T-helper 17 cell (primary cell): Measurements from ENCODE around the gene GLTP. TPM values are rescaled to one million over a fixed set of nuclear protein-coding genes. Genes with fewer than 3 reads are reported as not detected.

ENCODE experiments used
- ATAC-seq: fragments of 150-1000 bp; cut with Tn5 transposase; 2 replicates; pipeline ENCODE4 v1.10.0; 2021; ENCODE audit warnings: mild to moderate bottlenecking, moderate library complexity
- DNase-seq, 3 donors: peaks; one replicate each; pipeline versions ENCODE4 v3.0.0 to v3.0.0-alpha.2; 2020 to 2021
- H3K9me3 ChIP-seq: one replicate; pipeline ENCODE4 v1.7.0; 2013; ENCODE audit warnings: low read length, mild to moderate bottlenecking; ENCODE audit not compliant: control insufficient read depth, poor library complexity, severe bottlenecking
- H3K27ac Mint-ChIP-seq: one replicate; pipeline ENCODE4 v1.8.0; 2022; ENCODE audit warnings: mild to moderate bottlenecking, moderate library complexity, mixed read lengths
- H3K27me3 Mint-ChIP-seq: one replicate; pipeline ENCODE4 v1.8.0; 2022; ENCODE audit warnings: mixed read lengths
- H3K36me3 Mint-ChIP-seq: one replicate; pipeline ENCODE4 v1.8.0; 2022; ENCODE audit warnings: low read depth, mixed read lengths
- H3K4me1 Mint-ChIP-seq: one replicate; pipeline ENCODE4 v1.8.0; 2022; ENCODE audit warnings: mild to moderate bottlenecking, mixed read lengths
- H3K4me3 Mint-ChIP-seq: one replicate; pipeline ENCODE4 v1.8.0; 2022; ENCODE audit warnings: mild to moderate bottlenecking, moderate library complexity, mixed read lengths
- total RNA-seq, 4 donors: library from RNA in 2 of 4; stranded (reverse) in 2 of 4; gene quantifications; one replicate each; pipeline ENCODE4 v1.2.3 and lab custom pipeline; 2022 to 2026

GLTP gene
- total RNA-seq, 2 donors from 2014 or later, result 28.3 to 29.4 TPM

DNA sequence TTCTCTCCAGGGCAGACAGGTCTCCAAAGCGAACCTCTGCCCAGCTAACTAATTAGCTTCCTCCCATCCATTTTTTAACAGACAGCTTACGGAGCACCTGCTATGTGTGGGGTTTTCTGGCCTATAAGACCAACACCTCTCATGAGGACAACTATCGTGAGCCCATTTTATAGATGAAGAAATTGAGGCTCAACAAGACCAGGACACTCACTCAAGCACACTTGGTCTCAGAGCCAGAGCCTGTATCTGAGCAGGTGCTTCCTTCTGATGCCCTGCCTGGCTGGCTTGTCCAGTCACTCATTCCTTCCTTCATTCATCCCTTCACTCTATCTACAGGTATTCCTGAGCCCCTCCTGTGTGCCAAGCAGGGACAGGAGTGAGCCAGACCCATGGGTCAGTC is 53.3 kb downstream of the GLTP start:
- Mint-ChIP-seq H3K27ac (no peak overlapping the region), H3K4me3 (no peak overlapping the region), H3K4me1 (peaks cover 7% of the 10 kb centered on the region), H3K27me3 (peaks cover 38% of the 10 kb centered on the region), H3K36me3 (no peaks in the 10 kb centered on the region)
- ATAC-seq (no peak), DNase-seq (no peak)
- H3K9me3 ChIP-seq, result no peaks in the 10 kb centered on the region

DNA sequence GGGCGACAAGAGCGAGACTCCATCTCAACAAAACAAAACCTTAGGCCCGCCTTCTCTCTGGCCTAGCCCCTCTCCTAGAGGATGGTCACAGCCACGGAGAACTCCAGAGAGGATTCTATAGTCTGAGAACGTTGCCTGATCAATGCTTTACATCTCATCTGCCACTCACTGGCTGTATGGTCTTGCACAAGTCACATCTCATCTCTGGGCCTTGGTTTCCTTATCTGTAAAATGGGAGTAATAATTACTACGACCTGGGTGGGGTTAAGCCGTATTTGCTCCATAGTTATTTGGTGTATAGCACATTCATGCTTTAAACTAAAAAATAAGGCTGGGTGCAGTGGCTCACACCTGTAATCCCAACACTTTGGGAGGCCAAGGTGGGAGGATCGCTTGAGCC is 55.6 kb downstream of the GLTP start:
- ATAC-seq (no peak), DNase-seq (no peak)
- Mint-ChIP-seq H3K27me3 (peaks cover 33% of the 10 kb centered on the region), H3K27ac (no peak overlapping the region), H3K4me3 (no peak overlapping the region), H3K4me1 (peaks cover 7% of the 10 kb centered on the region), H3K36me3 (peaks cover 2% of the 10 kb centered on the region)
- no peaks in the 10 kb centered on the region for H3K9me3 ChIP-seq

DNA sequence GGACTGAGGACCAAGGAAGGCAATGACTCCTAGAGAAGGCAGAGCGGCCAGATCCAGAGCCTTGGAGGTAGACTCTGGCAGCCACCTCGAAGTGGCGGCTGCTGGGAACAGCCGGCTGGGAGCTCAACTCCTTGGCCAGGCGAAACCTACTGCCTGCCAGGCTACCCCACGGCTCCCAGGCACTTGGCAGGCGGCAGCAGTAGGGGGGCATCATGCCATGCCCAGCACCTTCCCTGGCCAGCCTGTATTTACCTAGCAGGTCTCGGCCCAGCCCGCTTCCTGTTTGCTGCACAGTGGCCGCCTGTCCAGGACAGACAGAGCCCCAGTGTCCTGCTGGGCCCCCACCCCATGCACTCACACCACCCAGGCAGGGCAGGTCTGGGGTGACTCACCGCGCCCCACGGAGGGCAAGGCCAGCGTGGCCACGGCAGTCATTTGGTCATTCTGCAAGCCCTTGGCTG is 57.4 kb downstream of the GLTP start:
- Mint-ChIP-seq H3K27me3 (peaks cover 43% of the 10 kb centered on the region), H3K4me1 (peaks cover 7% of the 10 kb centered on the region), H3K36me3 (peaks cover 2% of the 10 kb centered on the region), H3K4me3 (no peak overlapping the region), H3K27ac (no peak overlapping the region)
- no peak for DNase-seq
- no peaks in the 10 kb centered on the region for H3K9me3 ChIP-seq
- ATAC-seq, result no peak

DNA sequence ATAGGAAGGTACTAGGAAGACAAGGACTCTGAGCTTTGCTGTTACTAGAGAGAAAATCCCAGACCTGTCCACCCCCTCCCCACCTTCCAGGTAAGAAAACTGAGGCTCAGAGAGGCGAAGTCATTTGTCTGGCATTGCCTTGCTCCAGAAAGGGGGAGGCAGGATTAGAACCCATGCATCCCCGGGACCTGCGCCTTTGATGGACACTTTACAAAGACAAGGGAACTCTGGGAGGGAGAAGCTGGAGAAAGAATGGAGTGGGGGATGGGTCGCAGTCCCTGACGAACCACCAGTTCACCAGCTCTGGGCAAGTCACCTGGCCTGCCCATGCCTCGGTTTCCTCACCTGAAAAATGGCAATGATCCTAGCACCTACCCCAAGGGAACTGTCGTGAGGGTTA is 57.9 kb downstream of the GLTP start:
- no peak for DNase-seq
- Mint-ChIP-seq H3K4me1 (peaks cover 3% of the 10 kb centered on the region), H3K36me3 (peaks cover 2% of the 10 kb centered on the region), H3K4me3 (no peak overlapping the region), H3K27me3 (peaks cover 37% of the 10 kb centered on the region), H3K27ac (no peak overlapping the region)
- H3K9me3 ChIP-seq, result no peaks in the 10 kb centered on the region
- no peak for ATAC-seq

DNA sequence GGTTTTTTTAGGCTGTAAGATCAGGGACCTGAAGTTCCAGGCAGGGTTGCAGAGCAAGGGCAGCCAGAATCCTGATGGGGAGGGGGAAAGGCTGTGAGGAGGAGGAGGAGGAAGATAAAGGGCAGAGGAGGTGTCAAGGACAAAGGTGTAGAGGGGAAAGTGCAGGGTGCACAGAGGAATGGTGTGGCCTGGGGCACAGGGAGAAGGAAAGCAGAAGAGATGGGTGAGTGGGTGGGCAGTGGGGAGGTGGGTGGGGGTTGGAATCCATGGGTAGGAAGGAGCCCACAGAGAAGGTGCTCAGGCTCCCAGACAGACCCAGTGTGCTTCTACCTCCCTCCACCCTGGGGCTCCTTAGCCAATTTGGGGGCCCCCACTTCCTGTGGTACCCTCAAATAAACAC is 58.4 kb downstream of the GLTP start:
- Mint-ChIP-seq H3K36me3 (peaks cover 2% of the 10 kb centered on the region), H3K4me1 (peaks cover 3% of the 10 kb centered on the region), H3K27me3 (peaks cover 34% of the 10 kb centered on the region), H3K27ac (no peak overlapping the region), H3K4me3 (no peak overlapping the region)
- no peak for ATAC-seq
- DNase-seq, result no peak
- H3K9me3 ChIP-seq, result no peaks in the 10 kb centered on the region

DNA sequence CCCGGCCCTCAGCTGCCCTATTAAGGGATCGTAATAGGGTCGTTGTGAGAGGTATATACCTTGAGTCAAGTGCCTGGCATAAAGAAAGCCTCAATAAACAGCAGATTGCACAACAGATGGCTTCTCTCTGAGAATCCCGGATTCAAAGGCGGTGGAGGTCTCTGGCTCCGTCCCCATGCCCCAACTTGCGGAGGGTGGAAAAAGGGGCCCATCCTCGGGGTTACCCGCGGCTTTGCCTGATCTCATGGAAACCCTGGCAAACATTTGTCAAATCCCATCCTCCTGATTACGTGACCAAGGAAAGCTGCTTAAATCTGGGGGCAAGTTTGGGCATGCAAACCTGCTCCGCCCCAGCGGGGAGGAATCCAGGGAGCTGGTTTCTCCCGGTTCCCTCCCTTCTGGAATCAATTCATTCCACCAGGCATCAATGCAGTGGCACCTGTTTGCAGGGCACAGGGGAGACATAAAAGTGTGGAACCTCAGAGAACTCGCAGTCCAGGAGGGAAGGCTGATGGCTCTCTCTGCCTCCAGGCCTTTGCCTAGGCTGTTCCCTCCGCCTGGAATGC is 59.4 kb downstream of the GLTP start:
- peaks cover 2% of the 10 kb centered on the region for H3K36me3 Mint-ChIP-seq
- H3K4me1 Mint-ChIP-seq, result no peaks in the 10 kb centered on the region
- DNase-seq, result no peak
- ATAC-seq, result no peak
- H3K27ac Mint-ChIP-seq, result no peak overlapping the region
- H3K9me3 ChIP-seq, result no peaks in the 10 kb centered on the region
- no peak overlapping the region for H3K4me3 Mint-ChIP-seq
- H3K27me3 Mint-ChIP-seq, result peaks cover 28% of the 10 kb centered on the region

- H3K4me1 Mint-ChIP-seq, result no peaks in the 10 kb centered on the region
- DNase-seq (no peak), ATAC-seq (no peak)
- H3K36me3 Mint-ChIP-seq, result peaks cover 2% of the 10 kb centered on the region
- no peak overlapping the region for H3K4me3 Mint-ChIP-seq
- H3K27me3 Mint-ChIP-seq, result peaks cover 24% of the 10 kb centered on the region
- H3K9me3 ChIP-seq, result no peaks in the 10 kb centered on the region
- no peak overlapping the region for H3K27ac Mint-ChIP-seq
Measured at GRCh38 chr12:109818905-109819500, 61.3 kb downstream of the GLTP start.

DNA sequence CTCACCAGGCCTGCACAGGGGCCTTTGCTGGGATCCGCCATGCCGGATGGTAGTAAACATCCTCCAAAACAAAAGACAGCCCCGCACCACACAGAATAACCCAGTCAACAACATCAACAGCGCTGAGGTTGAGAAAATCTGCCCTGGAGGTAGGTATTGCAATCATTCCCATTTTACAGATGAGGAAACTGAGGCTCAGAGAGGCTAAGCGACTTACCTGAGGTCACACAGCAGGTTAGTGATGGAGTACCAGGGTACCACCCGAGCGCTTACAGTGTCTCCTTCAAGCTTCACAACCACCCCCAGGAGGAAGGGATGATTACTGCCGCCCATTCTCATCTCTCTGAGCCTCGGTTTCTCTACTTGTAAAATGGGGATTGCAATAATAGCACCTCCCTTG is 62.1 kb downstream of the GLTP start:
- Mint-ChIP-seq H3K4me1 (no peaks in the 10 kb centered on the region), H3K27ac (no peak overlapping the region), H3K4me3 (no peak overlapping the region), H3K27me3 (peaks cover 24% of the 10 kb centered on the region), H3K36me3 (peaks cover 2% of the 10 kb centered on the region)
- H3K9me3 ChIP-seq, result no peaks in the 10 kb centered on the region
- ATAC-seq (no peak), DNase-seq (no peak)

DNA sequence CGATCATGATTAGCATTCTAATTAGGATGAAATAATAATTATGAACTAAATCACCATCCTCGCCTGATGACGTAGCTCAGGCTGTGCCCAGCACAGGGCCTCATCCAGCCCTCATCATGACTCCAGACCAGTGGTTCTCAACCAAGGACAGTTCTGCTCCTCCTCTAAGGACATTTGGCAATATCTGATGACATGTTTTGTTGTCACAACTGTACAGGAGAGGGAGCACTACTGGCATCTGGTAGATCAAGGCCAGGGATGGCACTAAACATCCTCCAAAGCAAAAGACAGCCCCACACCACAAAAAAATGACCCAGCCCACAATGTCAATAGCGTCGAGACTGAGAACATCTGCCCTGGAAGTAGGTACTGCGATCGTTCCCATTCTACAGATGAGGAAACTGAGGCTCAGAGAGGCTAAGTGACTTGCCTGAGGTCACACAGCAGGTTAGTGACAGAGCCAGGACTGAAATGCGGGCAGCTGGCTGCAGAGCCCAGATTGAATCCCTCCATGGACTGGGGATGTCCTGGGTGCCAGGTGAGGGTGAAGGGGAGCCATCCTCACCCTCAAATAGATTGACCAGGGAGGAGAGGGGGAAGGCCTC is 62.6 kb downstream of the GLTP start:
- no peak for DNase-seq
- Mint-ChIP-seq H3K36me3 (peaks cover 2% of the 10 kb centered on the region), H3K4me3 (peak overlapping the region; percentile 4), H3K27me3 (peaks cover 24% of the 10 kb centered on the region), H3K27ac (no peak overlapping the region), H3K4me1 (no peaks in the 10 kb centered on the region)
- no peak for ATAC-seq
- H3K9me3 ChIP-seq, result no peaks in the 10 kb centered on the region

DNA sequence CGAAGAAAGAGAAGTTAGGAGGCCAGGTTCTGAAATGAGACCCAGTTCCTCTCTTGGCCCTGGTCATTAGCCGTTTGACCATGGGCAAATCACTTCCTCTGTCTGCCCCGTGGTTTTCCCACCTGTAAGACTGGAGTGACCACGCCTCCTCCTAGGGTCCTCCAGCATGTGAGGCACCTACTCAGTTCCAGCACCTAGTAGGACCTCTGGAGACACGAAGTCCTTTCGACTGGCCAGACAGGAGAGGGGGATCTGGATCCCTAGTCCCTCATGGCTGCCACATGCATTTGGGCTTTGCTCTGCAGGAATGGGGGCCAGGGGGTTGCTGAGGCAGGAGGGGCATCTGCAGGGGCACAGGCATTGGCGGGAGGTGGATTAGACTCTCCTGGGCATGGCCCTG is 63.5 kb downstream of the GLTP start:
- no peak for DNase-seq
- no peaks in the 10 kb centered on the region for H3K9me3 ChIP-seq
- no peak overlapping the region for H3K27ac Mint-ChIP-seq
- no peak overlapping the region for H3K4me3 Mint-ChIP-seq
- H3K4me1 Mint-ChIP-seq, result no peaks in the 10 kb centered on the region
- peaks cover 1% of the 10 kb centered on the region for H3K36me3 Mint-ChIP-seq
- no peak for ATAC-seq
- peaks cover 22% of the 10 kb centered on the region for H3K27me3 Mint-ChIP-seq

- no peaks in the 10 kb centered on the region for H3K36me3 Mint-ChIP-seq
- H3K9me3 ChIP-seq, result no peaks in the 10 kb centered on the region
- no peak for ATAC-seq
- no peaks in the 10 kb centered on the region for H3K4me1 Mint-ChIP-seq
- no peak overlapping the region for H3K27ac Mint-ChIP-seq
- no peak overlapping the region for H3K4me3 Mint-ChIP-seq
- H3K27me3 Mint-ChIP-seq, result peaks cover 16% of the 10 kb centered on the region
- no peak for DNase-seq
Measured at GRCh38 chr12:109815757-109816617, 64.4 kb downstream of the GLTP start.

GRCh38 chr12:109815225-109815624 is 65.1 kb downstream of the GLTP start:
- H3K4me3 Mint-ChIP-seq, result no peak overlapping the region
- H3K9me3 ChIP-seq, result no peaks in the 10 kb centered on the region
- ATAC-seq, result no peak
- no peak for DNase-seq
- peaks cover 16% of the 10 kb centered on the region for H3K27me3 Mint-ChIP-seq
- no peaks in the 10 kb centered on the region for H3K4me1 Mint-ChIP-seq
- no peak overlapping the region for H3K27ac Mint-ChIP-seq
- no peaks in the 10 kb centered on the region for H3K36me3 Mint-ChIP-seq

GRCh38 chr12:109814600-109815150 is 65.7 kb downstream of the GLTP start:
- no peaks in the 10 kb centered on the region for H3K9me3 ChIP-seq
- DNase-seq (no peak), ATAC-seq (no peak)
- Mint-ChIP-seq H3K27ac (no peak overlapping the region), H3K36me3 (no peaks in the 10 kb centered on the region), H3K4me3 (no peak overlapping the region), H3K4me1 (no peaks in the 10 kb centered on the region), H3K27me3 (peaks cover 12% of the 10 kb centered on the region)
